HepG2 (cell line): ENCODE measurements around the gene RALB. TPM values are rescaled to one million over a fixed set of nuclear protein-coding genes. Genes with fewer than 3 reads are reported as not detected.
A peak's percentile ranks its signal among the peaks of the same experiment; 100 is the strongest.

Source experiments
- EED ChIP-seq: sonication (generic); formaldehyde crosslinking; IDR thresholded peaks from 2 replicates; pipeline ENCODE4 v1.5.0; 2020; ENCODE audit warnings: mild to moderate bottlenecking, missing genetic modification reagents
- KLF9 ChIP-seq: IDR thresholded peaks from 2 replicates; pipeline ENCODE4 v1.6.1; 2016; ENCODE audit warnings: low read depth
- MZF1 ChIP-seq: sonication (generic); formaldehyde crosslinking; IDR thresholded peaks from 2 replicates; pipeline ENCODE4 v1.8.1; 2023; ENCODE audit warnings: mild to moderate bottlenecking, missing genetic modification reagents, borderline replicate concordance
- NFKBIZ ChIP-seq: IDR thresholded peaks from 2 replicates; pipeline ENCODE4 v1.6.1; 2018; ENCODE audit warnings: missing genetic modification reagents, missing compliant biosample characterization
- NONO ChIP-seq, 2 experiments: fragments of 450-650 bp in 1 of 2; sonication (generic) in 1 of 2; formaldehyde crosslinking in 1 of 2; IDR thresholded peaks in 1 of 2; conservative IDR thresholded peaks in 1 of 2; 2 replicates each; pipeline versions ENCODE4 v1.6.1 to v1.8.0; 2017 to 2022; ENCODE audit warnings: mild to moderate bottlenecking in 1 of 2, missing genetic modification reagents in 1 of 2, moderate library complexity in 1 of 2
- PHF21A ChIP-seq: sonication (generic); formaldehyde crosslinking; IDR thresholded peaks from 2 replicates; pipeline ENCODE4 v1.5.0; 2020; ENCODE audit warnings: mild to moderate bottlenecking, missing genetic modification reagents
- RNF2 ChIP-seq: fragments of 450-650 bp; conservative IDR thresholded peaks from 2 replicates; pipeline ENCODE4 v1.6.1; 2016; ENCODE audit warnings: low read depth
- ZFAT ChIP-seq: sonication (generic); formaldehyde crosslinking; conservative IDR thresholded peaks from 2 replicates; pipeline ENCODE4 v1.8.1; 2023; ENCODE audit warnings: missing genetic modification reagents, inconsistent platforms
- ZNF446 ChIP-seq: sonication (generic); formaldehyde crosslinking; IDR thresholded peaks from 2 replicates; pipeline ENCODE4 v1.5.0; 2020; ENCODE audit warnings: mild to moderate bottlenecking, missing genetic modification reagents
- ZNF577 ChIP-seq: sonication (generic); formaldehyde crosslinking; IDR thresholded peaks from 2 replicates; pipeline ENCODE4 v1.4.0; 2020; ENCODE audit warnings: mild to moderate bottlenecking, low read depth, missing genetic modification reagents, borderline replicate concordance
- ZNF678 ChIP-seq: sonication (generic); formaldehyde crosslinking; IDR thresholded peaks from 2 replicates; pipeline ENCODE4 v1.4.0; 2020; ENCODE audit warnings: mild to moderate bottlenecking, missing genetic modification reagents
- ZNF816 ChIP-seq: sonication (generic); formaldehyde crosslinking; IDR thresholded peaks from 2 replicates; pipeline ENCODE4 v1.8.0; 2022; ENCODE audit warnings: missing genetic modification reagents, mild to moderate bottlenecking, borderline replicate concordance
- polyA plus RNA-seq, 8 experiments: library from polyadenylated mRNA; depleted of rRNA in 3 of 8; stranded (reverse) in 7 of 8; unstranded in 1 of 8; fragments of >200 nt; fragmentation: Illumina TruSeq in 4 of 8; extraction: Trizol in 4 of 8; gene quantifications; 2 replicates each; pipeline versions ENCODE4 v1.2.1 to v1.2.3, GENCODE V29; 2011 to 2016; ENCODE audit warnings: low read depth in 4 of 8, missing spikeins in 1 of 8, mixed read lengths in 1 of 8; ENCODE audit not compliant: insufficient read depth in 1 of 8
- total RNA-seq, 5 experiments: library from RNA; depleted of rRNA; stranded (reverse); fragments of >200 nt; fragmentation: Illumina TruSeq; extraction: Trizol; gene quantifications; 2 replicates each; pipeline ENCODE4 v1.2.3, GENCODE V29; 2016; ENCODE audit warnings: low read depth in 1 of 5
- TF ChIP-seq, protein P1 (sequence below): sonication (generic); formaldehyde crosslinking; IDR thresholded peaks from 2 replicates; pipeline ENCODE4 v1.4.0; 2020; ENCODE audit warnings: low read depth, missing genetic modification reagents
- TF ChIP-seq, protein P2 (sequence below), 2 experiments: sonication (generic) in 1 of 2; formaldehyde crosslinking in 1 of 2; IDR thresholded peaks; 2 replicates each; pipeline versions ENCODE4 v1.6.1 to v1.9.0; 2014 to 2022; ENCODE audit warnings: antibody characterized with exemption in 1 of 2, borderline replicate concordance in 1 of 2, inconsistent platforms in 1 of 2, low read depth in 1 of 2, missing genetic modification reagents in 1 of 2
- TF ChIP-seq, protein P3 (sequence below): IDR thresholded peaks from 2 replicates; pipeline ENCODE4 v1.4.0; 2020; ENCODE audit warnings: mild to moderate bottlenecking, missing genetic modification reagents

Gene RALB
- total and polyA plus RNA-seq, 2 of the 13 experiments (the other 11 are each of a cell fraction or from before 2014, with no cell fraction given), result 37.8 to 43.2 TPM

DNA sequence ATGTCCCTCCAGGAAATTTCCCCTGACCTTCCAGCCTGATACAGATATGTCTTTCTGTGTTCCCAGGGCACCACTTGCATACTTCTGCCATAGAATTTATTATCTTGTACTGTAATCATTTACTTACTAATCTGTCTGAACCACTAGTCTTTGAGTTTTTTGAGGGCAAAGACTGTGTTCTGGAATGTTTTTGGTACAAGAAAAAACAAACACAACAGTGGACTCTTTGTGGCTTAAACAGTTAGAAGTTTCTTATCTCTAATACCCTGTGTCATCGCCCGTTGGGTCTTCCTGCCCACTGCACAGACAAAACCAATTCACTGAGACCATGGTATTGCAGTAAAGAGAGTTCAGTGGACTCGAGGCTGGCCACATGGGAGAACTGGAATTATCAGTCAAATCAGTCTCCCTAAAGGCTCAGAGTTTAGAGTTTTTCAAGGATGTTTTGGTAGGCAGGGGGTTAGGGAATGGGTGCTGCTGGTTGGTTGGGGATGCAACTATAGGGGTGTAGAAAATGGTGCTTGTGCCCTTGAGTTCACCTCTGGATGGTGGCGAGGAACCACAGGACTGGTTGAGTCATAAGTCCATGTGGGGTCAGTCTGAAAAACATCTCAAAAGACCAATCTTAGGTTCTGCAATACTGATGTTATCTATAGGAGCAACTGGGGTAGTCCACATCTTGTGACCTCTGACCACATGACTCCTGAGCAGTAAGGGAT lies 20.3 kb downstream of the RALB start (continued):
- TF ChIP-seq, protein P1, sequence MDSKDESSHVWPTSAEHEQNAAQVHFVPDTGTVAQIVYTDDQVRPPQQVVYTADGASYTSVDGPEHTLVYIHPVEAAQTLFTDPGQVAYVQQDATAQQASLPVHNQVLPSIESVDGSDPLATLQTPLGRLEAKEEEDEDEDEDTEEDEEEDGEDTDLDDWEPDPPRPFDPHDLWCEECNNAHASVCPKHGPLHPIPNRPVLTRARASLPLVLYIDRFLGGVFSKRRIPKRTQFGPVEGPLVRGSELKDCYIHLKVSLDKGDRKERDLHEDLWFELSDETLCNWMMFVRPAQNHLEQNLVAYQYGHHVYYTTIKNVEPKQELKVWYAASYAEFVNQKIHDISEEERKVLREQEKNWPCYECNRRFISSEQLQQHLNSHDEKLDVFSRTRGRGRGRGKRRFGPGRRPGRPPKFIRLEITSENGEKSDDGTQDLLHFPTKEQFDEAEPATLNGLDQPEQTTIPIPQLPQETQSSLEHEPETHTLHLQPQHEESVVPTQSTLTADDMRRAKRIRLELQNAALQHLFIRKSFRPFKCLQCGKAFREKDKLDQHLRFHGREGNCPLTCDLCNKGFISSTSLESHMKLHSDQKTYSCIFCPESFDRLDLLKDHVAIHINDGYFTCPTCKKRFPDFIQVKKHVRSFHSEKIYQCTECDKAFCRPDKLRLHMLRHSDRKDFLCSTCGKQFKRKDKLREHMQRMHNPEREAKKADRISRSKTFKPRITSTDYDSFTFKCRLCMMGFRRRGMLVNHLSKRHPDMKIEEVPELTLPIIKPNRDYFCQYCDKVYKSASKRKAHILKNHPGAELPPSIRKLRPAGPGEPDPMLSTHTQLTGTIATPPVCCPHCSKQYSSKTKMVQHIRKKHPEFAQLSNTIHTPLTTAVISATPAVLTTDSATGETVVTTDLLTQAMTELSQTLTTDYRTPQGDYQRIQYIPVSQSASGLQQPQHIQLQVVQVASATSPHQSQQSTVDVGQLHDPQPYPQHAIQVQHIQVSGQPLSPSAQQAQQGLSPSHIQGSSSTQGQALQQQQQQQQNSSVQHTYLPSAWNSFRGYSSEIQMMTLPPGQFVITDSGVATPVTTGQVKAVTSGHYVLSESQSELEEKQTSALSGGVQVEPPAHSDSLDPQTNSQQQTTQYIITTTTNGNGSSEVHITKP, result peak; percentile 71; the same call in 1 of the 2 replicates
- TF ChIP-seq PHF21A (peak; percentile 87), NFKBIZ (CRISPR knock-in tag) (peak; percentile 36; the same call in 1 of the 2 replicates), MZF1 (no peak), ZNF577 (CRISPR knock-in tag) (no peak), NONO (IDR thresholded peaks at IDR 0.05) (no peak), NONO (CRISPR knock-in tag; conservative IDR thresholded peaks at IDR 0.05) (0 out of 2 replicates have a peak, but pooled peaks have one; percentile 18), KLF9 (CRISPR knock-in tag) (no peak), RNF2 (no peak), ZNF816 (CRISPR knock-in tag) (peak; percentile 69; the same call in 1 of the 2 replicates), ZNF446 (CRISPR knock-in tag) (no peak), ZNF678 (CRISPR knock-in tag) (no peak), ZFAT (CRISPR knock-in tag) (no peak), EED (no peak)
- TF ChIP-seq, protein P2, sequence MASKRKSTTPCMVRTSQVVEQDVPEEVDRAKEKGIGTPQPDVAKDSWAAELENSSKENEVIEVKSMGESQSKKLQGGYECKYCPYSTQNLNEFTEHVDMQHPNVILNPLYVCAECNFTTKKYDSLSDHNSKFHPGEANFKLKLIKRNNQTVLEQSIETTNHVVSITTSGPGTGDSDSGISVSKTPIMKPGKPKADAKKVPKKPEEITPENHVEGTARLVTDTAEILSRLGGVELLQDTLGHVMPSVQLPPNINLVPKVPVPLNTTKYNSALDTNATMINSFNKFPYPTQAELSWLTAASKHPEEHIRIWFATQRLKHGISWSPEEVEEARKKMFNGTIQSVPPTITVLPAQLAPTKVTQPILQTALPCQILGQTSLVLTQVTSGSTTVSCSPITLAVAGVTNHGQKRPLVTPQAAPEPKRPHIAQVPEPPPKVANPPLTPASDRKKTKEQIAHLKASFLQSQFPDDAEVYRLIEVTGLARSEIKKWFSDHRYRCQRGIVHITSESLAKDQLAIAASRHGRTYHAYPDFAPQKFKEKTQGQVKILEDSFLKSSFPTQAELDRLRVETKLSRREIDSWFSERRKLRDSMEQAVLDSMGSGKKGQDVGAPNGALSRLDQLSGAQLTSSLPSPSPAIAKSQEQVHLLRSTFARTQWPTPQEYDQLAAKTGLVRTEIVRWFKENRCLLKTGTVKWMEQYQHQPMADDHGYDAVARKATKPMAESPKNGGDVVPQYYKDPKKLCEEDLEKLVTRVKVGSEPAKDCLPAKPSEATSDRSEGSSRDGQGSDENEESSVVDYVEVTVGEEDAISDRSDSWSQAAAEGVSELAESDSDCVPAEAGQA (IDR thresholded peaks at IDR 0.05; ENCODE audit: low read depth), result no peak
- TF ChIP-seq, protein P2 (CRISPR knock-in tag; IDR thresholded peaks at IDR 0.05; ENCODE audit: borderline replicate concordance), result no peak
- TF ChIP-seq, protein P3, sequence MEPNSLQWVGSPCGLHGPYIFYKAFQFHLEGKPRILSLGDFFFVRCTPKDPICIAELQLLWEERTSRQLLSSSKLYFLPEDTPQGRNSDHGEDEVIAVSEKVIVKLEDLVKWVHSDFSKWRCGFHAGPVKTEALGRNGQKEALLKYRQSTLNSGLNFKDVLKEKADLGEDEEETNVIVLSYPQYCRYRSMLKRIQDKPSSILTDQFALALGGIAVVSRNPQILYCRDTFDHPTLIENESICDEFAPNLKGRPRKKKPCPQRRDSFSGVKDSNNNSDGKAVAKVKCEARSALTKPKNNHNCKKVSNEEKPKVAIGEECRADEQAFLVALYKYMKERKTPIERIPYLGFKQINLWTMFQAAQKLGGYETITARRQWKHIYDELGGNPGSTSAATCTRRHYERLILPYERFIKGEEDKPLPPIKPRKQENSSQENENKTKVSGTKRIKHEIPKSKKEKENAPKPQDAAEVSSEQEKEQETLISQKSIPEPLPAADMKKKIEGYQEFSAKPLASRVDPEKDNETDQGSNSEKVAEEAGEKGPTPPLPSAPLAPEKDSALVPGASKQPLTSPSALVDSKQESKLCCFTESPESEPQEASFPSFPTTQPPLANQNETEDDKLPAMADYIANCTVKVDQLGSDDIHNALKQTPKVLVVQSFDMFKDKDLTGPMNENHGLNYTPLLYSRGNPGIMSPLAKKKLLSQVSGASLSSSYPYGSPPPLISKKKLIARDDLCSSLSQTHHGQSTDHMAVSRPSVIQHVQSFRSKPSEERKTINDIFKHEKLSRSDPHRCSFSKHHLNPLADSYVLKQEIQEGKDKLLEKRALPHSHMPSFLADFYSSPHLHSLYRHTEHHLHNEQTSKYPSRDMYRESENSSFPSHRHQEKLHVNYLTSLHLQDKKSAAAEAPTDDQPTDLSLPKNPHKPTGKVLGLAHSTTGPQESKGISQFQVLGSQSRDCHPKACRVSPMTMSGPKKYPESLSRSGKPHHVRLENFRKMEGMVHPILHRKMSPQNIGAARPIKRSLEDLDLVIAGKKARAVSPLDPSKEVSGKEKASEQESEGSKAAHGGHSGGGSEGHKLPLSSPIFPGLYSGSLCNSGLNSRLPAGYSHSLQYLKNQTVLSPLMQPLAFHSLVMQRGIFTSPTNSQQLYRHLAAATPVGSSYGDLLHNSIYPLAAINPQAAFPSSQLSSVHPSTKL (CRISPR knock-in tag), result peak; percentile 83
